OCI-LY7 (cell line): ENCODE results near the gene GNG12.

ENCODE experiments used
- EZH2phosphoT487 ChIP-seq: fragments of 200-600 bp; sonication (generic); IDR thresholded peaks from 2 replicates; pipeline ENCODE4 v1.6.1; 2018; ENCODE audit warnings: low read depth, borderline replicate concordance, mild to moderate bottlenecking, mixed run types, antibody characterized with exemption, low read length, moderate library complexity, mixed read lengths
- TF ChIP-seq, protein P1 (sequence below): fragments of 200-600 bp; sonication (generic); conservative IDR thresholded peaks from 2 replicates; pipeline ENCODE4 v1.5.1; 2014; ENCODE audit warnings: mild to moderate bottlenecking, antibody characterized with exemption, low read length, moderate library complexity, mixed read lengths

DNA sequence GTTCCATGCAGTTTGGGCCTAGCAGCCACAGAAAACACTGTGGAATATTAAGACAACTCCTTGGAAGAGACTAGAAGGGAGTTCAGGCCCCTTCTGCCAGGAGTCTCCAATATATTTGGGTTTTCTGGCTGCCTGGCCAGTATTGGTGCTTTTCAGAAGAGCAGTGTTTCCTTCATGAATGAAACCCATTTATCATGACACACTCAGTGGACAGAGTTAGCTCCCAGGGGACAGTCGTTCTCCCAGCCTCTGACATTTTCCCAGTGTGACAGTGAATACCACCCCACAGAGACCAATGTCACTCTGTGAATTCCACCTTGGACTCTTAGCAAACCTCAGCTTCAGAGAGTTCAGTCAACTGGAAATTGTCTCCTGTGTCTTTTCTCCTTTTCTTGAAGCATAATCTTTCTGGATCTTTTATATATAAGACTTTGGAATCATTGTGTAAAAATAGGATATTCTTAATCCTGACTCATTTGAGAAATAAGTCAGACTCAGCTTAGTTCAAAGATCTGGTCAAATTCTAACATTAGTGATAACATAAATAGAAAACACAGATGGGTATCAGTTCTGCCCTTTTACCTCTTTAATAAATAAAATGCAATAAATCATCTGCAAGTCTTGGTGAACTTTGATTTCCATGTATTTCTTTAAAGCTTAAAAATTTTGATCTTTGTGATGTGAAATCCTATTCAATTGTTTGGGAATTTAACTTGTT lies 40.4 kb downstream of the GNG12 start:
- TF ChIP-seq, protein P1, sequence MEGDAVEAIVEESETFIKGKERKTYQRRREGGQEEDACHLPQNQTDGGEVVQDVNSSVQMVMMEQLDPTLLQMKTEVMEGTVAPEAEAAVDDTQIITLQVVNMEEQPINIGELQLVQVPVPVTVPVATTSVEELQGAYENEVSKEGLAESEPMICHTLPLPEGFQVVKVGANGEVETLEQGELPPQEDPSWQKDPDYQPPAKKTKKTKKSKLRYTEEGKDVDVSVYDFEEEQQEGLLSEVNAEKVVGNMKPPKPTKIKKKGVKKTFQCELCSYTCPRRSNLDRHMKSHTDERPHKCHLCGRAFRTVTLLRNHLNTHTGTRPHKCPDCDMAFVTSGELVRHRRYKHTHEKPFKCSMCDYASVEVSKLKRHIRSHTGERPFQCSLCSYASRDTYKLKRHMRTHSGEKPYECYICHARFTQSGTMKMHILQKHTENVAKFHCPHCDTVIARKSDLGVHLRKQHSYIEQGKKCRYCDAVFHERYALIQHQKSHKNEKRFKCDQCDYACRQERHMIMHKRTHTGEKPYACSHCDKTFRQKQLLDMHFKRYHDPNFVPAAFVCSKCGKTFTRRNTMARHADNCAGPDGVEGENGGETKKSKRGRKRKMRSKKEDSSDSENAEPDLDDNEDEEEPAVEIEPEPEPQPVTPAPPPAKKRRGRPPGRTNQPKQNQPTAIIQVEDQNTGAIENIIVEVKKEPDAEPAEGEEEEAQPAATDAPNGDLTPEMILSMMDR: no peak
- TF ChIP-seq EZH2phosphoT487: no peak
